ENCODE measurements around the gene PRKN. TPM values are rescaled to one million over a fixed set of nuclear protein-coding genes. Genes with fewer than 3 reads are reported as not detected.

Gene PRKN
- total RNA-seq, 1 donor from 2014 or later: 25.5 TPM

DNA sequence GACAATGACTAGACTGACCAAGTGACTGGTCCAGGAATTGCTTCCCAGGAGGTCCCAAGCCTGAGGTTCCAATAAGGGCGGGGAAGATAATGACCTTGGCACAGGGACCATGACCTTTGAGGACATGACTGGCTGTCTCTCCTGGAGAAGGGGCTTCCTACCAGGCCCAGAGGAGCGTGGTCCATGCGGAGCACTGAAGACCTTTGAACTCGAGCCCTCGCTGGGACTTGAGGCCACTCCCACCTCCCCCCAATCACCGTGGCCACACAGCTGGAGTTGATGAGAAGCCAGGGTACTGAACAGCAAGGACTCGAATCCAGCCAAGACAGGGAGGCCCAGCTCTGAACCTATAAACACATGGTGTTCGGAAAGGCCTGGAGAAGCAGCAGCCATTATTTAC is 677.0 kb downstream of the PRKN start:
- intact Hi-C loops (cut with micrococcal nuclease): no loop called here
- Histone ChIP-seq H3K4me3 (no peak overlapping the region), H3K9me3 (replicated peaks) (no peaks in the 10 kb centered on the region), H3K27ac (replicated peaks) (no peak overlapping the region), H3K36me3 (no peaks in the 10 kb centered on the region), H3K4me1 (peaks cover 9% of the 10 kb centered on the region), H3K27me3 (ENCODE audit: low read depth) (no peaks in the 10 kb centered on the region)
- TF ChIP-seq, protein P1, sequence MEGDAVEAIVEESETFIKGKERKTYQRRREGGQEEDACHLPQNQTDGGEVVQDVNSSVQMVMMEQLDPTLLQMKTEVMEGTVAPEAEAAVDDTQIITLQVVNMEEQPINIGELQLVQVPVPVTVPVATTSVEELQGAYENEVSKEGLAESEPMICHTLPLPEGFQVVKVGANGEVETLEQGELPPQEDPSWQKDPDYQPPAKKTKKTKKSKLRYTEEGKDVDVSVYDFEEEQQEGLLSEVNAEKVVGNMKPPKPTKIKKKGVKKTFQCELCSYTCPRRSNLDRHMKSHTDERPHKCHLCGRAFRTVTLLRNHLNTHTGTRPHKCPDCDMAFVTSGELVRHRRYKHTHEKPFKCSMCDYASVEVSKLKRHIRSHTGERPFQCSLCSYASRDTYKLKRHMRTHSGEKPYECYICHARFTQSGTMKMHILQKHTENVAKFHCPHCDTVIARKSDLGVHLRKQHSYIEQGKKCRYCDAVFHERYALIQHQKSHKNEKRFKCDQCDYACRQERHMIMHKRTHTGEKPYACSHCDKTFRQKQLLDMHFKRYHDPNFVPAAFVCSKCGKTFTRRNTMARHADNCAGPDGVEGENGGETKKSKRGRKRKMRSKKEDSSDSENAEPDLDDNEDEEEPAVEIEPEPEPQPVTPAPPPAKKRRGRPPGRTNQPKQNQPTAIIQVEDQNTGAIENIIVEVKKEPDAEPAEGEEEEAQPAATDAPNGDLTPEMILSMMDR (IDR thresholded peaks at IDR 0.05; ENCODE audit: borderline replicate concordance): no peak
- DNase-seq: no peak

- TF ChIP-seq, protein P1 (IDR thresholded peaks at IDR 0.05; ENCODE audit: borderline replicate concordance): no peak
- Histone ChIP-seq H3K4me3 (no peak overlapping the region), H3K36me3 (no peaks in the 10 kb centered on the region), H3K4me1 (no peaks in the 10 kb centered on the region), H3K9me3 (replicated peaks) (no peaks in the 10 kb centered on the region), H3K27ac (replicated peaks) (no peak overlapping the region), H3K27me3 (ENCODE audit: low read depth) (no peaks in the 10 kb centered on the region)
- intact Hi-C loops (cut with micrococcal nuclease): no loop called here
- no peak for DNase-seq
Measured at GRCh38 chr6:162046324-162046723, 681.2 kb downstream of the PRKN start.

GRCh38 chr6:162032620-162033019 is 694.9 kb downstream of the PRKN start:
- no peak overlapping the region for H3K27ac ChIP-seq (replicated peaks)
- TF ChIP-seq, protein P1 (IDR thresholded peaks at IDR 0.05; ENCODE audit: borderline replicate concordance): no peak
- H3K36me3 ChIP-seq: no peaks in the 10 kb centered on the region
- H3K9me3 ChIP-seq (replicated peaks): no peaks in the 10 kb centered on the region
- no peaks in the 10 kb centered on the region for H3K4me1 ChIP-seq
- H3K27me3 ChIP-seq (ENCODE audit: low read depth): no peaks in the 10 kb centered on the region
- H3K4me3 ChIP-seq: no peak overlapping the region
- intact Hi-C loops (cut with micrococcal nuclease): no loop called here
- no peak for DNase-seq

- H3K27me3 ChIP-seq (ENCODE audit: low read depth): no peaks in the 10 kb centered on the region
- H3K27ac ChIP-seq (replicated peaks): no peak overlapping the region
- no peaks in the 10 kb centered on the region for H3K4me1 ChIP-seq
- H3K9me3 ChIP-seq (replicated peaks): no peaks in the 10 kb centered on the region
- TF ChIP-seq, protein P1 (IDR thresholded peaks at IDR 0.05; ENCODE audit: borderline replicate concordance): no peak
- H3K36me3 ChIP-seq: no peaks in the 10 kb centered on the region
- intact Hi-C loops (cut with micrococcal nuclease): no loop called here
- DNase-seq: no peak
- no peak overlapping the region for H3K4me3 ChIP-seq
Measured at GRCh38 chr6:162029873-162030576, 697.5 kb downstream of the PRKN start.

GRCh38 chr6:162026843-162027242 is 700.7 kb downstream of the PRKN start:
- Histone ChIP-seq H3K4me1 (no peaks in the 10 kb centered on the region), H3K27ac (replicated peaks) (no peak overlapping the region), H3K9me3 (replicated peaks) (peaks cover 3% of the 10 kb centered on the region), H3K4me3 (no peak overlapping the region), H3K27me3 (ENCODE audit: low read depth) (no peaks in the 10 kb centered on the region), H3K36me3 (no peaks in the 10 kb centered on the region)
- TF ChIP-seq, protein P1 (IDR thresholded peaks at IDR 0.05; ENCODE audit: borderline replicate concordance): no peak
- intact Hi-C loops (cut with micrococcal nuclease): no loop called here
- no peak for DNase-seq
